ENCODE results near the gene SPEF1.

- TF ChIP-seq CTCF (IDR thresholded peaks at IDR 0.05), result no peak
- no peak for TF ChIP-seq POLR2AphosphoS5 (IDR thresholded peaks at IDR 0.05)
Measured at GRCh38 chr20:3819411-3820047, 38.3 kb upstream of the SPEF1 start.
